AG09309 (cell line): Measurements from ENCODE around the gene NDUFA12.

Experiments used
- DNase-seq: peaks from one replicate; pipeline ENCODE4 v3.0.0-alpha.2; 2010; ENCODE audit warnings: low read depth
- H3K4me3 ChIP-seq: 2 replicates; pipeline ENCODE4 v1.5.1; 2011; ENCODE audit warnings: mild to moderate bottlenecking, low read depth, low read length, moderate library complexity; ENCODE audit not compliant: control insufficient read depth
- CTCF ChIP-seq: IDR thresholded peaks from 2 replicates; pipeline ENCODE4 v1.5.1; 2011; ENCODE audit warnings: mild to moderate bottlenecking, low read depth, low read length, inconsistent platforms; ENCODE audit not compliant: insufficient read depth, control insufficient read depth; ENCODE audit errors: missing control alignments

The NDUFA12 gene

GRCh38 chr12:95003213-95003920 is at the start of gene NDUFA12:
NDUFA12 (minus strand) TSS chr12:95003697; CDS start chr12:95003680, 17 bp downstream.
- TF ChIP-seq CTCF = no peak
- DNase-seq = peak; percentile 85

GRCh38 chr12:95051241-95051640 is 47.7 kb upstream of the NDUFA12 start:
- no peak for TF ChIP-seq CTCF
- H3K4me3 ChIP-seq = no peak overlapping the region
- DNase-seq = no peak

More at GRCh38 chr12:95003213-95003920, at the start of gene NDUFA12:
- H3K4me3 ChIP-seq = peak within 1 kb of the TSS; percentile 69

GRCh38 chr12:95037906-95038305 is 34.4 kb upstream of the NDUFA12 start:
- no peak for DNase-seq
- no peak for TF ChIP-seq CTCF
- H3K4me3 ChIP-seq = no peak overlapping the region

- H3K4me3 ChIP-seq = no peak overlapping the region
- TF ChIP-seq CTCF = no peak
- no peak for DNase-seq
Observed at GRCh38 chr12:95034750-95035149, 31.3 kb upstream of the NDUFA12 start.

GRCh38 chr12:95022477-95022876 is 19.0 kb upstream of the NDUFA12 start:
- TF ChIP-seq CTCF = no peak
- H3K4me3 ChIP-seq = no peak overlapping the region
- no peak for DNase-seq

- no peak for TF ChIP-seq CTCF
- no peak for DNase-seq
- no peak overlapping the region for H3K4me3 ChIP-seq
Observed at GRCh38 chr12:95017482-95017881, 14.0 kb upstream of the NDUFA12 start.

GRCh38 chr12:95016120-95016519 is 12.6 kb upstream of the NDUFA12 start:
- H3K4me3 ChIP-seq = no peak overlapping the region
- TF ChIP-seq CTCF = no peak
- no peak for DNase-seq
